Omental fat pad (tissue), 4 donors: ENCODE data around the gene CALML3. TPM values are rescaled to one million over a fixed set of nuclear protein-coding genes. Genes with fewer than 3 reads are reported as not detected.

Experiments
- ATAC-seq: fragments of 150-250 bp; one replicate; pipeline ENCODE4 v1.9.1; 2016; ENCODE audit warnings: mild to moderate bottlenecking, moderate library complexity; ENCODE audit not compliant: low FRiP score
- DNase-seq: peaks from one replicate; pipeline ENCODE4 v3.0.0-alpha.2; 2019; ENCODE audit warnings: low spot score
- total RNA-seq, 4 donors: library from RNA; depleted of rRNA; stranded (reverse); fragments of >200 nt; gene quantifications; one replicate each; pipeline ENCODE4 v1.1.0, GENCODE V29; 2016
- TF ChIP-seq, protein P1 (sequence below), 3 donors: fragments of 450-650 bp; IDR thresholded peaks; one replicate each; pipeline ENCODE4 v1.5.1; 2016 to 2017; ENCODE audit warnings: antibody characterized with exemption in 3 of 3, mild to moderate bottlenecking in 3 of 3, moderate library complexity in 2 of 3

CALML3 gene
- total RNA-seq, 4 donors from 2014 or later = not detected

DNA sequence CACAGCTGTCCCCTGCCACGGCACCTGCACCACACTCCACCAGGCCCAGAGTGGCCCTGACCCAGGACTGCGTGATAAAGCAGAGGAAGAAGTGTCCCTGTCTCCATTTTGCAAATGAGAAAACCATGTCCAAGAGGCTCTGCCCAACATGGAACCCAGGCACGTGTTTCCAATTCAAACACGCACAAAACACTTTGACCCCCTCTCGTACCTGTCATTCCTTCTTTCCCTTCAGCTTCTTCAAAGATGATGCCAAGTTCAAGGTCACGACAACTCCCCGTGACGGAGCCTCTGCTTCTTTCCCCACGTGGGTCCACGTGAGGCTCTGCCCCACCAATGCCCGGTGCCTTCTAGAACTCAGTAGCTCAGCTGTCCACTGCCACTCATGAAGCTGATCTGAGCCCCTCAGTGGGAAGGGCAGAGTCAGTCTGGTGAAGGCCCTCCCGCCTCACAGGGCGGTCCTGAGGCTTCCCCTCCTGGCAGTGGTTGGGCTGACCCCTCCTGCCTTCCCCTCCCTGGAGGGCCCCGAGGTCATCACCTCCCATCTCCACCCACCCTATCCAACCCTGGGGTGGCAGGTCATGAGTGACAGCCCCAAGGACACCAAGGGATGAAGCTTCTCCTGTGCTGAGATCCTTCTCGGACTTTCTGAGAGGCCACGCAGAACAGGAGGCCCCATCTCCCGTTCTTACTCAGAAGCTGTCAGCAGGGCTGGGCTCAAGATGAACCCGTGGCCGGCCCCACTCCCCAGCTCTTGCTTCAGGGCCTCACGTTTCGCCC lies 44.4 kb upstream of the CALML3 start:
- DNase-seq = no peak
- no peak for ATAC-seq
- TF ChIP-seq, protein P1, sequence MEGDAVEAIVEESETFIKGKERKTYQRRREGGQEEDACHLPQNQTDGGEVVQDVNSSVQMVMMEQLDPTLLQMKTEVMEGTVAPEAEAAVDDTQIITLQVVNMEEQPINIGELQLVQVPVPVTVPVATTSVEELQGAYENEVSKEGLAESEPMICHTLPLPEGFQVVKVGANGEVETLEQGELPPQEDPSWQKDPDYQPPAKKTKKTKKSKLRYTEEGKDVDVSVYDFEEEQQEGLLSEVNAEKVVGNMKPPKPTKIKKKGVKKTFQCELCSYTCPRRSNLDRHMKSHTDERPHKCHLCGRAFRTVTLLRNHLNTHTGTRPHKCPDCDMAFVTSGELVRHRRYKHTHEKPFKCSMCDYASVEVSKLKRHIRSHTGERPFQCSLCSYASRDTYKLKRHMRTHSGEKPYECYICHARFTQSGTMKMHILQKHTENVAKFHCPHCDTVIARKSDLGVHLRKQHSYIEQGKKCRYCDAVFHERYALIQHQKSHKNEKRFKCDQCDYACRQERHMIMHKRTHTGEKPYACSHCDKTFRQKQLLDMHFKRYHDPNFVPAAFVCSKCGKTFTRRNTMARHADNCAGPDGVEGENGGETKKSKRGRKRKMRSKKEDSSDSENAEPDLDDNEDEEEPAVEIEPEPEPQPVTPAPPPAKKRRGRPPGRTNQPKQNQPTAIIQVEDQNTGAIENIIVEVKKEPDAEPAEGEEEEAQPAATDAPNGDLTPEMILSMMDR (IDR thresholded peaks at IDR 0.05) = no peak

GRCh38 chr10:5481121-5481520 lies 43.6 kb upstream of the CALML3 start:
- ATAC-seq (no peak), DNase-seq (no peak)
- TF ChIP-seq, protein P1 (IDR thresholded peaks at IDR 0.05) = no peak

DNA sequence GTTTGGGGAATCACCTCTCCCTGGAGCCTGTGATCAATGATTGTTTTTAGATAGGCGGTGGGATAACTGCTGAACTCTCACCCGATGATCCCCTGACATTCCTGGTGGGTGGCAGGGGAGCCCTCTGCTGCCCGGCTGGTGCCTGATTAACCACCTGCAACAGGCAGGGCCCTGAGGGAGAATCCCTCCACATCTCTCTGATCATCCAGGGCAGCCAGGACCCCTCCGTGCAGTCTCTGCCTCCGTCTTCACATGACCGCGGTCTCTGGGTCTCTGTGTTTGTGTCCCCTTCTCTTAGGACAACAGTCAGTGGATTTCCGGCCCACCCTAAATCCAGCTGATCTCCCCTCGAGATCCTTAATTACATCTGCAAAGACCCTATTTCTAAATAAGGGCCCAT lies 42.7 kb upstream of the CALML3 start:
- TF ChIP-seq, protein P1 (IDR thresholded peaks at IDR 0.05) = no peak
- DNase-seq (no peak), ATAC-seq (no peak)

- DNase-seq (no peak), ATAC-seq (no peak)
- TF ChIP-seq, protein P1 (IDR thresholded peaks at IDR 0.05) = no peak
These were observed 40.6 kb upstream of the CALML3 start for GRCh38 chr10:5484205-5484604.

GRCh38 chr10:5485290-5485689 lies 39.5 kb upstream of the CALML3 start:
- DNase-seq (no peak), ATAC-seq (no peak)
- TF ChIP-seq, protein P1 (IDR thresholded peaks at IDR 0.05) = no peak

- DNase-seq (no peak), ATAC-seq (no peak)
- TF ChIP-seq, protein P1 (IDR thresholded peaks at IDR 0.05) = no peak
These were observed 38.6 kb upstream of the CALML3 start for GRCh38 chr10:5485948-5486852.
